Lower leg skin (tissue), 4 donors: ENCODE measurements around the gene ZNF2. TPM values are rescaled to one million over a fixed set of nuclear protein-coding genes. Genes with fewer than 3 reads are reported as not detected.

ENCODE experiments used
- DNase-seq, 2 donors: peaks; one replicate each; pipeline ENCODE4 v3.0.0-alpha.2; 2019; ENCODE audit warnings: low spot score in 2 of 2
- H3K4me3 ChIP-seq: fragments of 200-600 bp; sonication (generic); 2 replicates; pipeline ENCODE4 v1.5.1; 2017; ENCODE audit warnings: mild to moderate bottlenecking, low read depth; ENCODE audit not compliant: poor library complexity, severe bottlenecking
- CTCF ChIP-seq, 3 donors: fragments of 450-650 bp; IDR thresholded peaks; one replicate each; pipeline ENCODE4 v1.5.1; 2016; ENCODE audit warnings: antibody characterized with exemption in 3 of 3, mild to moderate bottlenecking in 3 of 3, moderate library complexity in 2 of 3
- POLR2A ChIP-seq, 2 donors: fragments of 450-650 bp; IDR thresholded peaks; one replicate each; pipeline ENCODE4 v1.6.1; 2016 to 2017; ENCODE audit warnings: antibody characterized with exemption in 2 of 2, mild to moderate bottlenecking in 1 of 2, moderate library complexity in 1 of 2
- WGBS, 2 donors: methylation state at CpG; one replicate each; pipeline ENCODE4 v1.1.5; 2018; 5-methylcytosine and 5-hydroxymethylcytosine counted together
- intact Hi-C: fragments of 100-400 bp; cut with DNase I; formaldehyde crosslinking; loops from one replicate; pipeline ENCODE4 v1.15.0; 2023; ENCODE audit warnings: low total_unique reads
- total RNA-seq, 4 donors: library from RNA; depleted of rRNA; stranded (reverse); fragments of >200 nt; gene quantifications; one replicate each; pipeline ENCODE4 v1.1.0, GENCODE V29; 2016

ZNF2 gene
- total RNA-seq, 4 donors from 2014 or later = 1.9 to 6.3 (median 3.1) TPM

- 32 to 33% methylated on average over 3 of the region's 3 CpGs for WGBS, 2 donors
- peak in 1 of 2 donors; percentile 57 for DNase-seq
- peak in 1 of 3 donors; percentile 32 for TF ChIP-seq CTCF (IDR thresholded peaks at IDR 0.05)
- TF ChIP-seq POLR2A (IDR thresholded peaks at IDR 0.05) = no peak
- no peak overlapping the region for H3K4me3 ChIP-seq
- intact Hi-C loops = loop anchor here (10.0 kb wide), 1 partner anchor 83 kb away; no protein-coding TSS in a partner anchor
Observed at GRCh38 chr2:95231723-95232122, 66.1 kb downstream of the ZNF2 start.

GRCh38 chr2:95232232-95232631 lies 66.6 kb downstream of the ZNF2 start:
- intact Hi-C loops = loop anchor here (10.0 kb wide), 1 partner anchor 83 kb away; no protein-coding TSS in a partner anchor
- H3K4me3 ChIP-seq = no peak overlapping the region
- TF ChIP-seq CTCF (IDR thresholded peaks at IDR 0.05) (no peak), POLR2A (IDR thresholded peaks at IDR 0.05) (no peak)
- 77 to 93% methylated on average over 1 of the region's 1 CpG for WGBS, 2 donors
- no peak for DNase-seq

Other genes starting within 250 kb of the ZNF2 start
- 10 to 100 TPM in 2 of 4 donors, 1 to 10 TPM in 2; 5.7 to 24.8 (median 9.4) TPM for gene MAL, start 140.1 kb upstream of the ZNF2 start, total RNA-seq
- gene MRPS5, start 44.0 kb upstream of the ZNF2 start, total RNA-seq = 10 to 100 TPM; 24.0 to 33.6 (median 29.4) TPM
- gene ZNF514, start 6.0 kb upstream of the ZNF2 start, total RNA-seq = 10 to 100 TPM in 3 of 4 donors, 1 to 10 TPM in 1; 6.2 to 20.5 (median 14.2) TPM
- gene ZNF892, start 41.7 kb downstream of the ZNF2 start, total RNA-seq = 1 to 10 TPM; 1.2 to 3.7 (median 3.0) TPM
- 100 to 1,000 TPM in 2 of 4 donors, 10 to 100 TPM in 2; 87.0 to 272 (median 98.0) TPM for gene PROM2, start 108.6 kb downstream of the ZNF2 start, total RNA-seq
- gene KCNIP3, start 131.5 kb downstream of the ZNF2 start, total RNA-seq = 10 to 100 TPM in 2 of 4 donors, 1 to 10 TPM in 2; 5.2 to 20.4 (median 11.4) TPM
- gene FAHD2A, start 236.9 kb downstream of the ZNF2 start, total RNA-seq = 10 to 100 TPM; 22.8 to 36.2 (median 23.6) TPM